Brain pericyte (primary cell): ENCODE data around the gene OSGIN1.

ENCODE experiments used
- DNase-seq: peaks from one replicate; pipeline ENCODE4 v3.0.0-alpha.2; 2012; ENCODE audit warnings: low read depth, low spot score

Gene OSGIN1, protein sequence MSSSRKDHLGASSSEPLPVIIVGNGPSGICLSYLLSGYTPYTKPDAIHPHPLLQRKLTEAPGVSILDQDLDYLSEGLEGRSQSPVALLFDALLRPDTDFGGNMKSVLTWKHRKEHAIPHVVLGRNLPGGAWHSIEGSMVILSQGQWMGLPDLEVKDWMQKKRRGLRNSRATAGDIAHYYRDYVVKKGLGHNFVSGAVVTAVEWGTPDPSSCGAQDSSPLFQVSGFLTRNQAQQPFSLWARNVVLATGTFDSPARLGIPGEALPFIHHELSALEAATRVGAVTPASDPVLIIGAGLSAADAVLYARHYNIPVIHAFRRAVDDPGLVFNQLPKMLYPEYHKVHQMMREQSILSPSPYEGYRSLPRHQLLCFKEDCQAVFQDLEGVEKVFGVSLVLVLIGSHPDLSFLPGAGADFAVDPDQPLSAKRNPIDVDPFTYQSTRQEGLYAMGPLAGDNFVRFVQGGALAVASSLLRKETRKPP

DNA sequence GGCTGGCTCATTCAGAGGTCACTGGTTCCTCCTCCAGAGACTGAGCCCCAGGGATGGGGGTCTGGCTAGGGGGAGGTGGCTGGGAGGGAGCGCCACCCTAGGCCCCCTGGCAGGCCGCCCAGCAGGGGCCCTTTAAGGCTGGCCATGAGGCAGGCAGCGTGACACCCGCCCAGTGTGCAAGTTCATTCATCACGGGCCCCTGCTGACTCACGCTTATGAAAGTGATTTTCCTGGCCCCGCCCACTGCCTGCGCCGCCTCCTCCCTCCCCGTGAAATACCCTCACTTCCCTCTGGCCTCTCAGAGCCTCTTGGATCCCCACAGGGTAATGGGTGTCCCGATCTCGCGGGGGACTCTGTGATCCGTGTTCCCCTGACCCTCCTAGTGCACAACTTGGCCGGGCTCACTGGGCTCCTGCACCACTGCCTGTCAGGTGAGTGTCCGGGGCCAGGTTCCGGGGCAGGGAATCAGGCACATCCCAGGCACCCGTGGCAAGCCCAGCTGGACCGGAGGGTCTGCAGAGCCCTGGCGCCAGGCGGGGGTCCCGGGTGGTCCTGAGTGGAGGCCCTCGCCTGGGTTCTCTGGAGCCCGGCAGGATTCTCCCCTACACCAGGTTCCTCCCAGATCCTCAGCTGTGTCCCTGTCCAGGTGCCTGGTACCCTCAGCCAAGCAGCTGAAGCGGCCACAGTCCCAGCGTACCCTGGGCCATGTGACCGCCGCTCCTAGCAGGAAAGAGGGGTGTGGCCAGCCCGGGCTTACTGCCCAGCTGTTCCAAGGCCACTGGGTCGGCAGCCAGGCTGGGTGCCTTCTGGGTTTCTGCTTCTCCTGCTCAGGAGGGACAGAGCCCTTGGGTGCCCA is at the start of gene OSGIN1:
OSGIN1 (plus strand) TSS at position 301 of the 856 bp plus-strand sequence. CDS start 4,432 bp downstream, outside the sequence.
- peak; percentile 22 for DNase-seq

DNA sequence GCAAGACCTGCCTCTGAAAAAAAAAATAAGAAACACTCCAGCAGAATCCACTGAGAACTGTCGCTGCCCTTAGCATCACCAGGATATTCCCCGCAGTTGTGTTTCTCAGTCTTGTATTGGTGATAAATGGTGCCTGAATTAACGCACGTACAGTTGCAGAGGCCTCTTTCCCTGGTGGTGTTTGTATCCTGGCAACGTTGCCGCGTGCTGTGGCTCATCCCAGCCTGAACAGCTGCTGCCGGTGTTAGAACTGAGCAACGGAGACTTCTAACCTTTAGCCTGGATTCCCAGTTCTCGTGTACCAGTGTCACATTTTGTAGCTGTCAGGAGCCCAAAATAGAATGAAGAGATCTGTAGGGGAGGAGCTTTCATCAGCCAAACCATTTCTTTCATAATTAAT is 49.3 kb upstream of the OSGIN1 start:
- DNase-seq, result no peak

DNA sequence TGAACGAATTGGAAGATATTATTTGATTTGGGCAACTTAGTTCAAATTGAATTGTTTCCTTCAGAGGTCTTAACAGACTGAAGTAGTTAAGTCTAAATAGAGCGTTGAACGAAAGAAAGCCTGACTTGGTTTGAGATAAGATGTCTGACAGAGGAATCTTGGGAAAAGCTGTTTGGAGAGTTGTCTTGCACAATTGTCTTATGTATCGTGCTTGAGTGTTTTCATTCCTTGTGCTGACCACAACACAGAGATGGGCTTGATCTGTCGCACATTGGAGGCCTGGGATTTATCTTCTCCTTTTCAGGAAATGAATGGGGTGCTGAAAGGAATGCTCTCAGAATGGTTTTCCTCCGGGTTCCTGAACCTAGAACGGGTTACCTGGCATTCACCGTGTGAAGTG is 46.4 kb upstream of the OSGIN1 start:
- DNase-seq, result no peak

GRCh38 chr16:83907111-83907510 is 45.9 kb upstream of the OSGIN1 start:
- DNase-seq, result no peak

DNA sequence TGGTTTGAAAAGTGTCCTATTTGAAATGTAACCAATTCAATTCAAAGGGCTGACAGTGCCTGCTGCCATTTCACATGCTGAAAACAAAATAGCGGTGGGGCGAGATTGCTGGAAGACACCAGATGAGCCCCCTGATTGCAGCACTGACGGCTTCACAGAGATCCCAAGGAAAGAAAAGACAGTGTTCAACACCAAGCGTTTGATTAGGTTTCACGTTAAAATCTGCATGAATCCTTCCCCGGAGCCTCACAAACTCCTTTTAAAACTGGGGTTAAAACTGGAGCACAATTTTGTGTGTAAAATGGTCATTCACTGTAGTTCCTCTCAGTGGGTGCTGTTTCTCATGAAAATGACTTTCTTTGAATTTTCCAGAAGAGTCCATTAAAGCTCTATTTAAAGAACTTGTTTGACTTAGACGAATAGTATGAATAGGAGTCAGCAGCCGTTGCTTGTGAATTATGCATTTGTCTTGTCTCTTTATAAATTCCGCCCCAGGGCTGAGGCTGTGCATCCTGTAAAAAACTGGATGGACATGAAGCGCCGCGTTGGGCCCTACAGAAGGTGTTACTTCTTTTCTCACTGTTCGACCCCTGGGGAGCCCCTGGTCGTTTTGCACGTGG is 45.3 kb upstream of the OSGIN1 start:
- DNase-seq, result no peak

- no peak for DNase-seq
These were observed 44.2 kb upstream of the OSGIN1 start for GRCh38 chr16:83908798-83909197.

GRCh38 chr16:83911290-83911689 is 41.8 kb upstream of the OSGIN1 start:
- no peak for DNase-seq

GRCh38 chr16:83912519-83913244 is 40.4 kb upstream of the OSGIN1 start:
- no peak for DNase-seq

- no peak for DNase-seq
These were observed 39.8 kb upstream of the OSGIN1 start for GRCh38 chr16:83913245-83913633.

GRCh38 chr16:83914091-83914710 is 38.8 kb upstream of the OSGIN1 start:
- DNase-seq, result no peak

- DNase-seq, result no peak
These were observed 38.0 kb upstream of the OSGIN1 start for GRCh38 chr16:83915081-83915480.

DNA sequence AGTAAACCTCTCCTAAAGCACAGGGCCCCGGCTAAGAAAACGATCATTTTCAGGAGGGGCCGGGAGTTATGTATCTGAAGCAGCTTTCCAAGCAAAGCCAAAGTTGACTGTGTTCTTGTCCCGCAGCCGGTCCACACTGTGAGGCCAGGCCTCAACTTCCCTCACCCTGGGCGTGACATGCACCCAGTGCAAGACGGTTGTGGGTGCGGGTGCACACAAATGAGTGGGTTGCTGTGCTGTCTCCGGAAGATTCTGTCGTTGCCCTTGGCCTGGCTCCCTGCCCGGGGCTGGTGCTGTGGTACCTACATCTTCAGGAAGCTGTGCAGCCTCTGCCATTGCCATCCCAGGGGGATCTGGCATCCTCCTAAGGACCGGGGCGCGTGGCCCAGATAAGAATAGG is 37.5 kb upstream of the OSGIN1 start:
- no peak for DNase-seq

- no peak for DNase-seq
These were observed 35.6 kb upstream of the OSGIN1 start for GRCh38 chr16:83917152-83918120.

- no peak for DNase-seq
These were observed 32.0 kb upstream of the OSGIN1 start for GRCh38 chr16:83920894-83921491.

DNA sequence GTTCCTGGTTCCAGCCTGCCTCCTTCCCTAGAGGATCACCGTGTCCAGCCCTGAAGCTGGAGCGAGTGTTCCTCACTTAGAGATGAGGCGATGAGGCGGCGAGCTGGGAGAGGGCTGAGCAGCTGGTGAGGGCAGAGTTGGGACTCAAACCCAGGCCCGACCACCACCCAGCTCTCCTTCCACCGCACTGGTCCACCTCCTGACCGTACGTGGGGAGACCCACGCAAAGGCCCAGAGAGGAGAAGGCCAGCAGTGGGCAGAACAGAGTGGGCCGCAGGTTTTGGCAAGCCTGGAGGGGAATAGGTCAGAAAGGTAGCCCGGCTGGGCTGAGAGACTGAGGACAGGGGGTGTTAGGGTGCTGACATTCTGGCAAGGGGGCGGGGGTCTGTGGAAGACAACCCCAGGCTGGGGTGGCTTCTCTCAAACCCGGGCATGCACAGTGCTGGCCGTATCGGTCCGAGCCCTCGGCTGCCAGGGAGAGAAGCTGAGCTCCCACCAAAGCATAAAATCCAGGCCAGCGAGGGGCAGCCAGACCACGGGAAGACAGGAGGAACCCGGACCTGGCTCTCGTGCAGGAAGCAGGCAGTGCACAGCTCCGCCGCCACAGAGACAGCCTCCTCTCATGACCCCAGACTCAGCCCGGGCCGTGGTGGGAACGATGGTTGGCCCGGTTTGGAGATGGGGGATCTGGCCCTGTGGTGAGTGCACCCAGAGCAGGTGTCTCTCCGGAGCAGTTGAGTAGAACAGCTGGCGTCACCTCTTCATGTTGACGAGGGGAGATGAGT is 29.3 kb upstream of the OSGIN1 start:
- DNase-seq, result no peak

- no peak for DNase-seq
These were observed 28.4 kb upstream of the OSGIN1 start for GRCh38 chr16:83924686-83925085.

- no peak for DNase-seq
These were observed 27.7 kb upstream of the OSGIN1 start for GRCh38 chr16:83925095-83925905.
